WERI-Rb-1 (cell line): ENCODE measurements around the gene NAIF1.

Experiments used
- DNase-seq: peaks from one replicate; pipeline ENCODE4 v3.0.0-alpha.2; 2020
- H3K27ac ChIP-seq: fragments of 250-450 bp; sonication (Bioruptor Pico); 2 replicates; pipeline ENCODE4 v1.5.1; 2020; ENCODE audit warnings: mild to moderate bottlenecking, moderate library complexity
- H3K27me3 ChIP-seq: fragments of 250-450 bp; sonication (Bioruptor Pico); 2 replicates; pipeline ENCODE4 v1.5.1; 2021; ENCODE audit warnings: mild to moderate bottlenecking, low read depth, moderate library complexity; ENCODE audit not compliant: insufficient read depth, severe bottlenecking
- H3K36me3 ChIP-seq: fragments of 250-450 bp; sonication (Bioruptor Pico); 2 replicates; pipeline ENCODE4 v1.5.1; 2020; ENCODE audit warnings: mild to moderate bottlenecking, moderate library complexity
- H3K4me3 ChIP-seq: 2 replicates; pipeline ENCODE4 v1.5.1; 2011; ENCODE audit warnings: low read depth, mild to moderate bottlenecking, control low read depth, low read length
- H3K9me3 ChIP-seq: fragments of 250-450 bp; sonication (Bioruptor Pico); 2 replicates; pipeline ENCODE4 v1.5.1; 2021; ENCODE audit warnings: mild to moderate bottlenecking, moderate library complexity; ENCODE audit not compliant: severe bottlenecking
- CTCF ChIP-seq: IDR thresholded peaks from 2 replicates; pipeline ENCODE4 v1.5.1; 2011; ENCODE audit warnings: low read depth, mild to moderate bottlenecking, control low read depth, inconsistent platforms, low read length

NAIF1 gene

GRCh38 chr9:128033609-128034008 is 33.5 kb downstream of the NAIF1 start:
- TF ChIP-seq CTCF = no peak
- Histone ChIP-seq H3K36me3 (no peaks in the 10 kb centered on the region), H3K27ac (no peak overlapping the region), H3K27me3 (no peaks in the 10 kb centered on the region), H3K9me3 (peaks cover 2% of the 10 kb centered on the region), H3K4me3 (no peak overlapping the region)
- DNase-seq = no peak

GRCh38 chr9:128027705-128028104 is 39.4 kb downstream of the NAIF1 start:
- H3K36me3 ChIP-seq = no peaks in the 10 kb centered on the region
- TF ChIP-seq CTCF = no peak
- no peak overlapping the region for H3K4me3 ChIP-seq
- H3K27me3 ChIP-seq = no peaks in the 10 kb centered on the region
- no peak overlapping the region for H3K27ac ChIP-seq
- DNase-seq = no peak
- peaks cover 2% of the 10 kb centered on the region for H3K9me3 ChIP-seq

- H3K9me3 ChIP-seq = peaks cover under 1% of the 10 kb centered on the region
- H3K36me3 ChIP-seq = no peaks in the 10 kb centered on the region
- H3K4me3 ChIP-seq = no peak overlapping the region
- no peak overlapping the region for H3K27ac ChIP-seq
- no peak for DNase-seq
- H3K27me3 ChIP-seq = no peaks in the 10 kb centered on the region
- TF ChIP-seq CTCF = no peak
These were observed 40.2 kb downstream of the NAIF1 start for GRCh38 chr9:128026773-128027541.

GRCh38 chr9:128026255-128026772 is 40.8 kb downstream of the NAIF1 start:
- H3K36me3 ChIP-seq = no peaks in the 10 kb centered on the region
- no peak overlapping the region for H3K27ac ChIP-seq
- DNase-seq = no peak
- H3K4me3 ChIP-seq = no peak overlapping the region
- H3K27me3 ChIP-seq = no peaks in the 10 kb centered on the region
- H3K9me3 ChIP-seq = no peaks in the 10 kb centered on the region
- TF ChIP-seq CTCF = no peak

GRCh38 chr9:128025736-128026135 is 41.4 kb downstream of the NAIF1 start:
- H3K4me3 ChIP-seq = no peak overlapping the region
- TF ChIP-seq CTCF = no peak
- H3K27ac ChIP-seq = no peak overlapping the region
- no peaks in the 10 kb centered on the region for H3K36me3 ChIP-seq
- H3K27me3 ChIP-seq = no peaks in the 10 kb centered on the region
- no peak for DNase-seq
- no peaks in the 10 kb centered on the region for H3K9me3 ChIP-seq
